Cardiac fibroblast (primary cell): Measurements from ENCODE around the gene FZR1.

Experiments
- DNase-seq, 2 donors: peaks; one replicate each; pipeline versions ENCODE4 v3.0.0 to v3.0.0-alpha.2; 2010; ENCODE audit warnings: low read depth in 2 of 2
- H3K4me3 ChIP-seq, 2 donors: replicated peaks in 1 of 2; 1 replicate in 1 of 2; 2 replicates in 1 of 2; pipeline ENCODE4 v1.5.1; 2011; ENCODE audit warnings: low read depth in 2 of 2, low read length in 2 of 2, mild to moderate bottlenecking in 2 of 2, moderate library complexity in 1 of 2
- CTCF ChIP-seq: IDR thresholded peaks from one replicate; pipeline ENCODE4 v1.5.1; 2011; ENCODE audit warnings: low read depth, mild to moderate bottlenecking, low read length, inconsistent platforms

The FZR1 gene

GRCh38 chr19:3491396-3492119 is 14.6 kb upstream of the FZR1 start:
- DNase-seq: no peak
- TF ChIP-seq CTCF: no peak
- no peak overlapping the region for H3K4me3 ChIP-seq

- DNase-seq: no peak
- TF ChIP-seq CTCF: no peak
- H3K4me3 ChIP-seq: no peak overlapping the region
Measured at GRCh38 chr19:3492131-3492839, 13.8 kb upstream of the FZR1 start.

DNA sequence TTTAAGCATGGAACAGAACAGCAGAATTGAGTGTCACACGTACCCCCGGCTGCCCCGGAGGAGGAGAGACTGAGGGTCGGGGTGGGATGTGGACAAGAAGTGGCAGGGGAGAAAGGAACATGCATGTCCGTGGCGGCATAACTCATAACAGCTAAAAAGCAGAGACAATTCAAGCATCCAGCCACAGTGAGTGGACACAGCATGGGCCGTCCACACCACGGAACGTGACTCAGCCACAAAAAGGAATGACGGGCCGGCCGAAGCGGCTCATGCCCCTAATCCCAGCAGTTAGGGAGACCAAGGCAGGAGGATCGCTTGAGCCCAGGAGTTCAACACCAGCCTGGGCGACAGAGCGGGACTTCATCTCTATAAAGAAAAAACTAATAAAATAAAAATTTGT is 13.2 kb upstream of the FZR1 start:
- TF ChIP-seq CTCF: no peak
- no peak for DNase-seq
- H3K4me3 ChIP-seq: no peak overlapping the region

DNA sequence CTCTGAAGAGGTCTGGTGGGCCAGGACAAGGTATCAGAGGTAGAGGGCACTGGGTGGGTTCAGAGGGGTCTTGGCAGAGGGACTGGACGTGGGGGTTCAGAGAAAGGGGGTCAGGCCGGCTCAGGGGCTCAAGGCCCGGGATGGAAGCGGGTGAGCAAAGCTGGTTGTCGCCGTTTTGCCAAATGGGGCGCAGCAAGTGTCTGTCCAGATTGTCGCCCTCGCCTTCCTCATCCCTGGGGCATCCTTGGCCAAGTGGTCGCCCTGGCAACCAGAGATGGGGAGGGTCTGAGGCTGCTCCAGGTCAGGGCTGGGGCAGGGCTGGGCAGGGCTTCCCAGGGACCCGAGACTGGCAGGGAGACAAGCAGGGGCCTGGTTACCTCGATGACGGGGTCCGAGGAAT is 12.5 kb upstream of the FZR1 start:
- no peak for TF ChIP-seq CTCF
- DNase-seq: no peak
- H3K4me3 ChIP-seq: no peak overlapping the region

DNA sequence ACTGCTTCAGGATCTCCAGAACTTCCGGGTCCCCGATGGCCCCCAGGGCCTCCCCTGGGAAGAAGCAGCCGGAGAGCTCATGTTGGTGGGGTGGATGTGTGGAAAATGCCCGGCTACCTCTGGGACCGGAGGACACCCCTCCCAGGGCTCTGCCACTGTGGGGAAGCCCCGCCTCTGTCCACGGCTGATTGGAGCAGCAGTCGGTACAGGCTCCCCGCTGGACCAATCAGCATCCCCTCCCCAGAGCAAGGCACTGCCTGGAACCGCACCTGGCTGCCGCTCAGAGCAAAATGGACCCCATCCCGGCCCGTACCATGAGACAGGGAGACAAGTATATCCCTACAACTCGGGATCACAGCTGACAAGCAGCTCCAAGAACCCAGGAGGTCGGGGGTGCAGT is 12.1 kb upstream of the FZR1 start:
- H3K4me3 ChIP-seq: no peak overlapping the region
- TF ChIP-seq CTCF: no peak
- no peak for DNase-seq

- TF ChIP-seq CTCF: no peak
- no peak for DNase-seq
- H3K4me3 ChIP-seq: no peak overlapping the region
Measured at GRCh38 chr19:3494559-3494958, 11.6 kb upstream of the FZR1 start.
